IMR-90 (cell line): ENCODE measurements around the gene ACTBL2. TPM values are rescaled to one million over a fixed set of nuclear protein-coding genes. Genes with fewer than 3 reads are reported as not detected.

Experiments used
- ATAC-seq: fragments of 200-7000 bp; cut with Tn5 transposase; 2 replicates; pipeline ENCODE4 v1.9.1; 2020; ENCODE audit warnings: low read depth, mild to moderate bottlenecking, moderate library complexity
- BruUV-seq: library from RNA; stranded (reverse); fragments of 400-500 nt; replicated peaks from 2 replicates; lab custom pipeline; 2021; lab: Mats Ljungman, UMichigan
- CTCF ChIA-PET: fragments of 300-600 bp; formaldehyde crosslinking; extraction: SDS; loops from one replicate; lab custom pipeline; 2021; ENCODE audit warnings: antibody characterized with exemption; lab: Yijun Ruan, JAX
- POLR2A ChIA-PET: fragments of 300-600 bp; sonication (Branson Sonifier 250); formaldehyde crosslinking; loops from one replicate; lab custom pipeline; 2022; ENCODE audit warnings: antibody characterized with exemption; ENCODE audit not compliant: unreplicated experiment; lab: Charles Lee
- DNase-seq: peaks from one replicate; pipeline ENCODE4 v3.0.0; 2013
- H2AFZ ChIP-seq: replicated peaks from 2 replicates; pipeline ENCODE3; 2013; ENCODE audit warnings: low read length, mild to moderate bottlenecking; ENCODE audit not compliant: poor library complexity
- H2AK5ac ChIP-seq: 2 replicates; pipeline ENCODE4 v1.6.1; 2013; ENCODE audit warnings: low read depth, low read length, inconsistent platforms
- H2AK9ac ChIP-seq: replicated peaks from 2 replicates; pipeline ENCODE3; 2013; ENCODE audit warnings: mild to moderate bottlenecking, low read depth, low read length, moderate library complexity; ENCODE audit not compliant: poor library complexity
- H2BK120ac ChIP-seq: 2 replicates; pipeline ENCODE4 v1.6.1; 2013; ENCODE audit warnings: low read depth, low read length, inconsistent platforms
- H2BK15ac ChIP-seq: 3 replicates; pipeline ENCODE4 v1.6.1; 2013; ENCODE audit warnings: low read depth, low read length, inconsistent platforms
- H2BK20ac ChIP-seq: 2 replicates; pipeline ENCODE4 v1.6.1; 2013; ENCODE audit warnings: low read depth, mild to moderate bottlenecking, inconsistent platforms, low read length, moderate library complexity
- H2BK5ac ChIP-seq: 2 replicates; pipeline ENCODE4 v1.6.1; 2013; ENCODE audit warnings: mild to moderate bottlenecking, low read depth, low read length, inconsistent platforms; ENCODE audit not compliant: poor library complexity, severe bottlenecking
- H3K14ac ChIP-seq: replicated peaks from 2 replicates; pipeline ENCODE4 v1.6.1; 2013; ENCODE audit warnings: low read depth, low read length, inconsistent platforms
- H3K18ac ChIP-seq: 2 replicates; pipeline ENCODE4 v1.6.1; 2013; ENCODE audit warnings: low read depth, low read length, control low read depth
- H3K23ac ChIP-seq: 2 replicates; pipeline ENCODE4 v1.6.1; 2013; ENCODE audit warnings: low read depth, low read length, inconsistent platforms
- H3K27ac ChIP-seq: 2 replicates; pipeline ENCODE4 v1.5.1; 2013; ENCODE audit warnings: mild to moderate bottlenecking, control low read depth, low read length; ENCODE audit not compliant: insufficient read depth
- H3K27me3 ChIP-seq: 2 replicates; pipeline ENCODE4 v1.6.1; 2013; ENCODE audit warnings: low read length; ENCODE audit not compliant: control insufficient read depth, insufficient read depth
- H3K36me3 ChIP-seq: 2 replicates; pipeline ENCODE4 v1.6.1; 2013; ENCODE audit warnings: low read length, mixed read lengths; ENCODE audit not compliant: control insufficient read depth, insufficient read depth
- H3K4ac ChIP-seq: 2 replicates; pipeline ENCODE4 v1.6.1; 2013; ENCODE audit warnings: low read depth, low read length, inconsistent platforms
- H3K4me1 ChIP-seq: 2 replicates; pipeline ENCODE4 v1.6.1; 2013; ENCODE audit warnings: low read length, mixed read lengths; ENCODE audit not compliant: control insufficient read depth, insufficient read depth
- H3K4me2 ChIP-seq: 2 replicates; pipeline ENCODE4 v1.6.1; 2013; ENCODE audit warnings: low read depth, mild to moderate bottlenecking, control low read depth, low read length, moderate library complexity
- H3K4me3 ChIP-seq: 2 replicates; pipeline ENCODE4 v1.5.1; 2013; ENCODE audit warnings: low read depth, mild to moderate bottlenecking, control low read depth, low read length, moderate library complexity; ENCODE audit not compliant: insufficient read depth
- H3K56ac ChIP-seq: 2 replicates; pipeline ENCODE4 v1.6.1; 2013; ENCODE audit warnings: low read length, inconsistent platforms; ENCODE audit not compliant: insufficient read depth; ENCODE audit errors: extremely low read depth
- H3K79me1 ChIP-seq, 2 experiments: 2 replicates each; pipeline ENCODE4 v1.6.1; 2013; ENCODE audit warnings: low read length in 2 of 2, inconsistent platforms in 1 of 2, low read depth in 1 of 2
- H3K9ac ChIP-seq: 2 replicates; pipeline ENCODE4 v1.6.1; 2013; ENCODE audit warnings: low read depth, low read length, control low read depth
- H3K9me1 ChIP-seq: 2 replicates; pipeline ENCODE4 v1.6.1; 2013; ENCODE audit warnings: low read length, inconsistent platforms; ENCODE audit not compliant: insufficient read depth
- H3K9me3 ChIP-seq: 2 replicates; pipeline ENCODE4 v1.6.1; 2013; ENCODE audit warnings: low read length; ENCODE audit not compliant: control insufficient read depth, insufficient read depth
- H4K20me1 ChIP-seq: 2 replicates; pipeline ENCODE4 v1.6.1; 2013; ENCODE audit warnings: low read length, inconsistent platforms; ENCODE audit not compliant: insufficient read depth
- H4K5ac ChIP-seq: 2 replicates; pipeline ENCODE4 v1.6.1; 2013; ENCODE audit warnings: mild to moderate bottlenecking, low read depth, low read length, control low read depth
- H4K8ac ChIP-seq, 2 experiments: 2 replicates each; pipeline ENCODE4 v1.6.1; 2013; ENCODE audit warnings: low read depth in 2 of 2, low read length in 2 of 2, control low read depth in 1 of 2, inconsistent platforms in 1 of 2
- H4K91ac ChIP-seq: 2 replicates; pipeline ENCODE4 v1.6.1; 2013; ENCODE audit warnings: low read depth, low read length, inconsistent platforms; ENCODE audit not compliant: insufficient read depth
- BHLHE40 ChIP-seq: fragments of 150-350 bp; IDR thresholded peaks from 2 replicates; pipeline ENCODE4 v1.6.1; 2016; ENCODE audit warnings: mild to moderate bottlenecking, low read depth, low read length
- CEBPB ChIP-seq: IDR thresholded peaks from 2 replicates; pipeline ENCODE4 v1.6.1; 2012; ENCODE audit warnings: low read depth, low read length, improper control_type of control experiment
- CHD1 ChIP-seq: IDR thresholded peaks from 2 replicates; pipeline ENCODE4 v1.6.1; 2012; ENCODE audit warnings: low read depth, low read length, improper control_type of control experiment
- CTCF ChIP-seq: conservative IDR thresholded peaks from 2 replicates; pipeline ENCODE4 v1.5.1; 2012; ENCODE audit warnings: mild to moderate bottlenecking, low read depth, low read length, improper control_type of control experiment
- ELK1 ChIP-seq: fragments of 150-350 bp; IDR thresholded peaks from 2 replicates; pipeline ENCODE4 v1.6.1; 2016; ENCODE audit warnings: low read depth, mild to moderate bottlenecking, low read length, moderate library complexity, borderline replicate concordance
- FOS ChIP-seq: fragments of 150-350 bp; IDR thresholded peaks from 2 replicates; pipeline ENCODE4 v1.6.1; 2016; ENCODE audit warnings: low read depth, low read length
- MAFK ChIP-seq: IDR thresholded peaks from 2 replicates; pipeline ENCODE4 v1.6.1; 2012; ENCODE audit warnings: low read depth, low read length, improper control_type of control experiment
- MAZ ChIP-seq: IDR thresholded peaks from 2 replicates; pipeline ENCODE4 v1.6.1; 2012; ENCODE audit warnings: low read depth, mild to moderate bottlenecking, low read length, improper control_type of control experiment, moderate library complexity, borderline replicate concordance
- MXI1 ChIP-seq: IDR thresholded peaks from 2 replicates; pipeline ENCODE4 v1.6.1; 2012; ENCODE audit warnings: low read depth, mild to moderate bottlenecking, low read length, moderate library complexity, borderline replicate concordance
- NFE2L2 ChIP-seq: fragments of 150-350 bp; IDR thresholded peaks from 2 replicates; pipeline ENCODE4 v1.6.1; 2016; ENCODE audit warnings: low read depth, mild to moderate bottlenecking, low read length
- POLR2A ChIP-seq: IDR thresholded peaks from 2 replicates; pipeline ENCODE4 v1.6.1; 2012; ENCODE audit warnings: mild to moderate bottlenecking, low read depth, low read length
- RAD21 ChIP-seq: IDR thresholded peaks from 2 replicates; pipeline ENCODE4 v1.6.1; 2012; ENCODE audit warnings: low read length, improper control_type of control experiment
- RCOR1 ChIP-seq: IDR thresholded peaks from 2 replicates; pipeline ENCODE4 v1.6.1; 2012; ENCODE audit warnings: mild to moderate bottlenecking, low read length, improper control_type of control experiment; ENCODE audit not compliant: insufficient replicate concordance
- RFX5 ChIP-seq: IDR thresholded peaks from 2 replicates; pipeline ENCODE4 v1.8.0; 2012; ENCODE audit warnings: low read depth, mild to moderate bottlenecking, low read length, moderate library complexity
- SMC3 ChIP-seq: fragments of 150-350 bp; IDR thresholded peaks from 2 replicates; pipeline ENCODE4 v1.6.1; 2016; ENCODE audit warnings: low read depth, mild to moderate bottlenecking, antibody characterized with exemption, low read length, moderate library complexity
- WGBS, 2 experiments: methylation state at CpG; one replicate each; pipeline versions ENCODE4 v1.1.5 to v1.1.7; 2013; ENCODE audit warnings: missing lambda C conversion rate in 2 of 2; ENCODE audit not compliant: insufficient read length in 1 of 2; ENCODE audit errors: extremely low coverage in 2 of 2; 5-methylcytosine and 5-hydroxymethylcytosine counted together
- dilution Hi-C: fragments of 300-500 bp; cut with HindIII; formaldehyde crosslinking; loops from one replicate; pipeline ENCODE4 v1.14.3; 2018; ENCODE audit warnings: low sequenced_read_pairs; ENCODE audit not compliant: unreplicated experiment
- in situ Hi-C: fragments of 300-500 bp; cut with MboI; formaldehyde crosslinking; loops from 3 replicates; pipeline ENCODE4 v1.14.3; 2019; ENCODE audit warnings: low sequenced_read_pairs, inconsistent platforms, mixed read lengths
- intact Hi-C: fragments of 100-400 bp; cut with micrococcal nuclease; formaldehyde crosslinking; loops from 2 replicates; pipeline ENCODE4 v1.10.0; 2022
- polyA plus RNA-seq, 3 experiments: library from polyadenylated mRNA; depleted of rRNA; stranded (reverse); fragments of >200 nt; gene quantifications; 2 replicates each; pipeline ENCODE4 v1.2.3, GENCODE V29; 2012; ENCODE audit warnings: low replicate concordance in 1 of 3
- total RNA-seq: library from RNA; depleted of rRNA; stranded (reverse); fragments of >200 nt; gene quantifications from 2 replicates; pipeline ENCODE4 v1.2.3, GENCODE V29; 2012
- TF ChIP-seq, protein P1 (sequence below): fragments of 150-350 bp; IDR thresholded peaks from 2 replicates; pipeline ENCODE4 v1.6.1; 2017; ENCODE audit warnings: mild to moderate bottlenecking, antibody characterized with exemption, low read length, low read depth

Gene ACTBL2
- total and polyA plus RNA-seq, 2 of the 4 experiments (the other 2 are of a cell fraction), result 0.29 to 1.6 TPM

GRCh38 chr5:57492632-57493031, 10.0 kb upstream of the ACTBL2 start:
- Histone ChIP-seq H4K91ac (no peak overlapping the region), H3K9me1 (peaks cover 17% of the 10 kb centered on the region), H3K36me3 (no peaks in the 10 kb centered on the region), H2BK15ac (no peak overlapping the region; the same call in 1 of the 3 replicates), H2AK9ac (no peak overlapping the region), H3K9ac (no peak overlapping the region), H3K4me2 (no peak overlapping the region), H2BK20ac (peak overlapping the region; percentile 98), H2AK5ac (no peak overlapping the region), H3K4ac (no peak overlapping the region; the same call in 1 of the 2 replicates), H4K5ac (no peak overlapping the region), H3K4me3 (no peak overlapping the region), H3K79me1 (0 out of 4 replicates have a peak, but pooled peaks cover 0 to 2% of the 10 kb centered on the region in 2 experiments), H3K9me3 (no peaks in the 10 kb centered on the region), H2BK120ac (peak overlapping the region; percentile 99; the same call in 1 of the 2 replicates), H3K27ac (no peak overlapping the region), H2BK5ac (no peak overlapping the region), H3K18ac (no peak overlapping the region), H3K23ac (no peak overlapping the region), H3K56ac (no peak overlapping the region), H2AFZ (no peak overlapping the region), H3K27me3 (no peaks in the 10 kb centered on the region), H3K14ac (peak overlapping the region; percentile 55; the same call in 1 of the 2 replicates), H3K4me1 (peaks cover 23% of the 10 kb centered on the region), H4K8ac (no peak overlapping the region; a peak in 1 of 4 replicates), H4K20me1 (no peaks in the 10 kb centered on the region)
- no peak for TF ChIP-seq CEBPB
- TF ChIP-seq RAD21, result no peak
- TF ChIP-seq NFE2L2, result no peak
- TF ChIP-seq POLR2A, result no peak
- TF ChIP-seq RCOR1, result no peak
- no peak for TF ChIP-seq CTCF
- TF ChIP-seq MXI1, result no peak
- no peak for TF ChIP-seq ELK1
- TF ChIP-seq CHD1, result no peak
- TF ChIP-seq FOS, result no peak
- no peak for TF ChIP-seq SMC3
- no peak for TF ChIP-seq MAZ
- no peak for TF ChIP-seq MAFK
- TF ChIP-seq, protein P1, sequence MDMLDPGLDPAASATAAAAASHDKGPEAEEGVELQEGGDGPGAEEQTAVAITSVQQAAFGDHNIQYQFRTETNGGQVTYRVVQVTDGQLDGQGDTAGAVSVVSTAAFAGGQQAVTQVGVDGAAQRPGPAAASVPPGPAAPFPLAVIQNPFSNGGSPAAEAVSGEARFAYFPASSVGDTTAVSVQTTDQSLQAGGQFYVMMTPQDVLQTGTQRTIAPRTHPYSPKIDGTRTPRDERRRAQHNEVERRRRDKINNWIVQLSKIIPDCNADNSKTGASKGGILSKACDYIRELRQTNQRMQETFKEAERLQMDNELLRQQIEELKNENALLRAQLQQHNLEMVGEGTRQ, result no peak
- TF ChIP-seq RFX5, result no peak
- TF ChIP-seq BHLHE40, result no peak
- intact Hi-C loops (loop anchor here (5.0 kb wide), 1 partner anchor 45 kb away; no protein-coding TSS in a partner anchor), in situ Hi-C loops (no loop called here), dilution Hi-C loops (no loop called here)
- ChIA-PET CTCF (no interaction called here), POLR2A (no interaction called here)
- WGBS, 2 experiments, result no CpG with 5 or more reads among the region's 3 CpGs
- DNase-seq (no peak), ATAC-seq (no peak)
- no TSS peak for BruUV-seq
